Prostate gland (tissue), 2 donors: Measurements from ENCODE around the gene IRX2. TPM values are rescaled to one million over a fixed set of nuclear protein-coding genes. Genes with fewer than 3 reads are reported as not detected.

Experiments
- DNase-seq: peaks from one replicate; pipeline ENCODE4 v3.0.0-alpha.2; 2019; ENCODE audit warnings: low spot score
- H3K27ac ChIP-seq, 2 donors: fragments of 200-600 bp; sonication (generic); 2 replicates each; pipeline ENCODE4 v1.5.1; 2017 to 2019
- H3K27me3 ChIP-seq: fragments of 200-600 bp; sonication (generic); replicated peaks from 2 replicates; pipeline ENCODE4 v1.5.1; 2019; ENCODE audit not compliant: insufficient read depth
- H3K36me3 ChIP-seq, 2 donors: fragments of 200-600 bp; sonication (generic); 1 replicate in 1 of 2; 2 replicates in 1 of 2; pipeline versions ENCODE4 v1.5.1 to v1.8.1; 2017 to 2019
- H3K4me1 ChIP-seq: fragments of 200-600 bp; sonication (generic); replicated peaks from 2 replicates; pipeline ENCODE4 v1.5.1; 2019
- H3K4me3 ChIP-seq, 2 donors: fragments of 200-600 bp; sonication (generic); 2 replicates each; pipeline ENCODE4 v1.5.1; 2017 to 2019
- H3K9me3 ChIP-seq: fragments of 200-600 bp; sonication (generic); 2 replicates; pipeline ENCODE4 v1.5.1; 2017
- CTCF ChIP-seq, 4 experiments: fragments of 200-600 bp in 2 of 4; fragments of 450-650 bp in 2 of 4; sonication (generic) in 2 of 4; IDR thresholded peaks; 1 replicate in 3 of 4; 2 replicates in 1 of 4; pipeline ENCODE4 v1.5.1; 2016 to 2019; ENCODE audit warnings: antibody characterized with exemption in 4 of 4, mild to moderate bottlenecking in 2 of 4, moderate library complexity in 2 of 4
- POLR2A ChIP-seq: fragments of 450-650 bp; IDR thresholded peaks from one replicate; pipeline ENCODE4 v1.6.1; 2016; ENCODE audit warnings: antibody characterized with exemption, mild to moderate bottlenecking
- POLR2AphosphoS5 ChIP-seq: sonication (generic); formaldehyde crosslinking; IDR thresholded peaks from one replicate; pipeline ENCODE4 v1.6.1; 2017; ENCODE audit warnings: antibody characterized with exemption
- WGBS: methylation state at CpG from one replicate; pipeline ENCODE4 v1.1.5; 2018; 5-methylcytosine and 5-hydroxymethylcytosine counted together
- intact Hi-C: fragments of 100-400 bp; cut with DNase I; formaldehyde crosslinking; loops from one replicate; pipeline ENCODE4 v1.14.2; 2022
- total RNA-seq, 2 donors: library from RNA; depleted of rRNA; stranded (reverse); fragments of >200 nt; gene quantifications; one replicate each; pipeline ENCODE4 v1.1.0, GENCODE V29; 2016

IRX2 gene
- total RNA-seq, 2 donors from 2014 or later: 10.2 to 20.6 TPM

GRCh38 chr5:2708751-2709150, 42.7 kb downstream of the IRX2 start:
- H3K27me3 ChIP-seq: peaks cover 4% of the 10 kb centered on the region
- no peaks in the 10 kb centered on the region for H3K4me1 ChIP-seq
- TF ChIP-seq POLR2A (no peak), POLR2AphosphoS5 (no peak)
- 90% methylated on average over 10 of the region's 10 CpGs for WGBS
- no peak for DNase-seq
- intact Hi-C loops: no loop called here
- H3K4me3 ChIP-seq: no peak overlapping the region
- H3K36me3 ChIP-seq: no peaks in the 10 kb centered on the region
- no peaks in the 10 kb centered on the region for H3K9me3 ChIP-seq
- H3K27ac ChIP-seq: no peak overlapping the region

GRCh38 chr5:2708132-2708531, 43.3 kb downstream of the IRX2 start:
- WGBS: 88% methylated on average over 15 of the region's 15 CpGs
- no peak for DNase-seq

GRCh38 chr5:2705861-2706260, 45.6 kb downstream of the IRX2 start:
- Histone ChIP-seq H3K36me3 (no peaks in the 10 kb centered on the region), H3K27ac (no peak overlapping the region), H3K4me1 (no peaks in the 10 kb centered on the region), H3K27me3 (peaks cover 4% of the 10 kb centered on the region), H3K9me3 (no peaks in the 10 kb centered on the region), H3K4me3 (no peak overlapping the region)
- TF ChIP-seq CTCF (IDR thresholded peaks at IDR 0.05) (no peak), POLR2A (no peak), POLR2AphosphoS5 (no peak)
- DNase-seq: no peak
- WGBS: 82% methylated on average over 10 of the region's 10 CpGs
- intact Hi-C loops: no loop called here

More at GRCh38 chr5:2708132-2708531, 43.3 kb downstream of the IRX2 start:
- Histone ChIP-seq H3K9me3 (no peaks in the 10 kb centered on the region), H3K4me1 (no peaks in the 10 kb centered on the region), H3K36me3 (no peaks in the 10 kb centered on the region), H3K27ac (no peak overlapping the region), H3K4me3 (no peak overlapping the region), H3K27me3 (peaks cover 4% of the 10 kb centered on the region)
- intact Hi-C loops: no loop called here
- TF ChIP-seq CTCF (IDR thresholded peaks at IDR 0.05) (no peak), POLR2A (no peak), POLR2AphosphoS5 (no peak)

GRCh38 chr5:2704806-2705645, 46.5 kb downstream of the IRX2 start:
- Histone ChIP-seq H3K4me3 (no peak overlapping the region), H3K27me3 (peaks cover 4% of the 10 kb centered on the region), H3K4me1 (no peaks in the 10 kb centered on the region), H3K36me3 (no peaks in the 10 kb centered on the region), H3K27ac (no peak overlapping the region), H3K9me3 (no peaks in the 10 kb centered on the region)
- intact Hi-C loops: no loop called here
- DNase-seq: no peak
- 93% methylated on average over 16 of the region's 16 CpGs for WGBS
- TF ChIP-seq POLR2AphosphoS5 (no peak), POLR2A (no peak), CTCF (IDR thresholded peaks at IDR 0.05) (no peak)

- Histone ChIP-seq H3K4me1 (no peaks in the 10 kb centered on the region), H3K27me3 (peaks cover 4% of the 10 kb centered on the region), H3K9me3 (no peaks in the 10 kb centered on the region), H3K36me3 (no peaks in the 10 kb centered on the region), H3K27ac (no peak overlapping the region), H3K4me3 (no peak overlapping the region)
- 90% methylated on average over 18 of the region's 18 CpGs for WGBS
- TF ChIP-seq POLR2AphosphoS5: no peak
- no peak for TF ChIP-seq CTCF (IDR thresholded peaks at IDR 0.05)
- TF ChIP-seq POLR2A: no peak
- intact Hi-C loops: no loop called here
- DNase-seq: no peak
Measured at GRCh38 chr5:2704111-2704510, 47.4 kb downstream of the IRX2 start.
